IMR-90 (cell line): ENCODE measurements around the gene CCND1. TPM values are rescaled to one million over a fixed set of nuclear protein-coding genes. Genes with fewer than 3 reads are reported as not detected.
A peak's percentile ranks its signal among the peaks of the same experiment; 100 is the strongest.

Experiments used
- ATAC-seq: fragments of 200-7000 bp; cut with Tn5 transposase; 2 replicates; pipeline ENCODE4 v1.9.1; 2020; ENCODE audit warnings: low read depth, mild to moderate bottlenecking, moderate library complexity
- BruUV-seq: library from RNA; stranded (reverse); fragments of 400-500 nt; replicated peaks from 2 replicates; lab custom pipeline; 2021; lab: Mats Ljungman, UMichigan
- CTCF ChIA-PET: fragments of 300-600 bp; formaldehyde crosslinking; extraction: SDS; loops from one replicate; lab custom pipeline; 2021; ENCODE audit warnings: antibody characterized with exemption; lab: Yijun Ruan, JAX
- POLR2A ChIA-PET: fragments of 300-600 bp; sonication (Branson Sonifier 250); formaldehyde crosslinking; loops from one replicate; lab custom pipeline; 2022; ENCODE audit warnings: antibody characterized with exemption; ENCODE audit not compliant: unreplicated experiment; lab: Charles Lee
- DNase-seq: peaks from one replicate; pipeline ENCODE4 v3.0.0; 2013
- H2AFZ ChIP-seq: replicated peaks from 2 replicates; pipeline ENCODE3; 2013; ENCODE audit warnings: low read length, mild to moderate bottlenecking; ENCODE audit not compliant: poor library complexity
- H2AK5ac ChIP-seq: 2 replicates; pipeline ENCODE4 v1.6.1; 2013; ENCODE audit warnings: low read depth, low read length, inconsistent platforms
- H2AK9ac ChIP-seq: replicated peaks from 2 replicates; pipeline ENCODE3; 2013; ENCODE audit warnings: mild to moderate bottlenecking, low read depth, low read length, moderate library complexity; ENCODE audit not compliant: poor library complexity
- H2BK120ac ChIP-seq: 2 replicates; pipeline ENCODE4 v1.6.1; 2013; ENCODE audit warnings: low read depth, low read length, inconsistent platforms
- H2BK15ac ChIP-seq: 3 replicates; pipeline ENCODE4 v1.6.1; 2013; ENCODE audit warnings: low read depth, low read length, inconsistent platforms
- H2BK20ac ChIP-seq: 2 replicates; pipeline ENCODE4 v1.6.1; 2013; ENCODE audit warnings: low read depth, mild to moderate bottlenecking, inconsistent platforms, low read length, moderate library complexity
- H2BK5ac ChIP-seq: 2 replicates; pipeline ENCODE4 v1.6.1; 2013; ENCODE audit warnings: mild to moderate bottlenecking, low read depth, low read length, inconsistent platforms; ENCODE audit not compliant: poor library complexity, severe bottlenecking
- H3K14ac ChIP-seq: replicated peaks from 2 replicates; pipeline ENCODE4 v1.6.1; 2013; ENCODE audit warnings: low read depth, low read length, inconsistent platforms
- H3K18ac ChIP-seq: 2 replicates; pipeline ENCODE4 v1.6.1; 2013; ENCODE audit warnings: low read depth, low read length, control low read depth
- H3K23ac ChIP-seq: 2 replicates; pipeline ENCODE4 v1.6.1; 2013; ENCODE audit warnings: low read depth, low read length, inconsistent platforms
- H3K27ac ChIP-seq: 2 replicates; pipeline ENCODE4 v1.5.1; 2013; ENCODE audit warnings: mild to moderate bottlenecking, control low read depth, low read length; ENCODE audit not compliant: insufficient read depth
- H3K27me3 ChIP-seq: 2 replicates; pipeline ENCODE4 v1.6.1; 2013; ENCODE audit warnings: low read length; ENCODE audit not compliant: control insufficient read depth, insufficient read depth
- H3K36me3 ChIP-seq: 2 replicates; pipeline ENCODE4 v1.6.1; 2013; ENCODE audit warnings: low read length, mixed read lengths; ENCODE audit not compliant: control insufficient read depth, insufficient read depth
- H3K4ac ChIP-seq: 2 replicates; pipeline ENCODE4 v1.6.1; 2013; ENCODE audit warnings: low read depth, low read length, inconsistent platforms
- H3K4me1 ChIP-seq: 2 replicates; pipeline ENCODE4 v1.6.1; 2013; ENCODE audit warnings: low read length, mixed read lengths; ENCODE audit not compliant: control insufficient read depth, insufficient read depth
- H3K4me2 ChIP-seq: 2 replicates; pipeline ENCODE4 v1.6.1; 2013; ENCODE audit warnings: low read depth, mild to moderate bottlenecking, control low read depth, low read length, moderate library complexity
- H3K4me3 ChIP-seq: 2 replicates; pipeline ENCODE4 v1.5.1; 2013; ENCODE audit warnings: low read depth, mild to moderate bottlenecking, control low read depth, low read length, moderate library complexity; ENCODE audit not compliant: insufficient read depth
- H3K56ac ChIP-seq: 2 replicates; pipeline ENCODE4 v1.6.1; 2013; ENCODE audit warnings: low read length, inconsistent platforms; ENCODE audit not compliant: insufficient read depth; ENCODE audit errors: extremely low read depth
- H3K79me1 ChIP-seq, 2 experiments: 2 replicates each; pipeline ENCODE4 v1.6.1; 2013; ENCODE audit warnings: low read length in 2 of 2, inconsistent platforms in 1 of 2, low read depth in 1 of 2
- H3K9ac ChIP-seq: 2 replicates; pipeline ENCODE4 v1.6.1; 2013; ENCODE audit warnings: low read depth, low read length, control low read depth
- H3K9me1 ChIP-seq: 2 replicates; pipeline ENCODE4 v1.6.1; 2013; ENCODE audit warnings: low read length, inconsistent platforms; ENCODE audit not compliant: insufficient read depth
- H3K9me3 ChIP-seq: 2 replicates; pipeline ENCODE4 v1.6.1; 2013; ENCODE audit warnings: low read length; ENCODE audit not compliant: control insufficient read depth, insufficient read depth
- H4K20me1 ChIP-seq: 2 replicates; pipeline ENCODE4 v1.6.1; 2013; ENCODE audit warnings: low read length, inconsistent platforms; ENCODE audit not compliant: insufficient read depth
- H4K5ac ChIP-seq: 2 replicates; pipeline ENCODE4 v1.6.1; 2013; ENCODE audit warnings: mild to moderate bottlenecking, low read depth, low read length, control low read depth
- H4K8ac ChIP-seq, 2 experiments: 2 replicates each; pipeline ENCODE4 v1.6.1; 2013; ENCODE audit warnings: low read depth in 2 of 2, low read length in 2 of 2, control low read depth in 1 of 2, inconsistent platforms in 1 of 2
- H4K91ac ChIP-seq: 2 replicates; pipeline ENCODE4 v1.6.1; 2013; ENCODE audit warnings: low read depth, low read length, inconsistent platforms; ENCODE audit not compliant: insufficient read depth
- MAFK ChIP-seq: IDR thresholded peaks from 2 replicates; pipeline ENCODE4 v1.6.1; 2012; ENCODE audit warnings: low read depth, low read length, improper control_type of control experiment
- RAD21 ChIP-seq: IDR thresholded peaks from 2 replicates; pipeline ENCODE4 v1.6.1; 2012; ENCODE audit warnings: low read length, improper control_type of control experiment
- USF2 ChIP-seq: fragments of 150-350 bp; IDR thresholded peaks from 2 replicates; pipeline ENCODE4 v1.6.1; 2017; ENCODE audit warnings: mild to moderate bottlenecking, antibody characterized with exemption, low read length, low read depth
- WGBS, 2 experiments: methylation state at CpG; one replicate each; pipeline versions ENCODE4 v1.1.5 to v1.1.7; 2013; ENCODE audit warnings: missing lambda C conversion rate in 2 of 2; ENCODE audit not compliant: insufficient read length in 1 of 2; ENCODE audit errors: extremely low coverage in 2 of 2; 5-methylcytosine and 5-hydroxymethylcytosine counted together
- dilution Hi-C: fragments of 300-500 bp; cut with HindIII; formaldehyde crosslinking; loops from one replicate; pipeline ENCODE4 v1.14.3; 2018; ENCODE audit warnings: low sequenced_read_pairs; ENCODE audit not compliant: unreplicated experiment
- in situ Hi-C: fragments of 300-500 bp; cut with MboI; formaldehyde crosslinking; loops from 3 replicates; pipeline ENCODE4 v1.14.3; 2019; ENCODE audit warnings: low sequenced_read_pairs, inconsistent platforms, mixed read lengths
- intact Hi-C: fragments of 100-400 bp; cut with micrococcal nuclease; formaldehyde crosslinking; loops from 2 replicates; pipeline ENCODE4 v1.10.0; 2022
- polyA plus RNA-seq, 3 experiments: library from polyadenylated mRNA; depleted of rRNA; stranded (reverse); fragments of >200 nt; gene quantifications; 2 replicates each; pipeline ENCODE4 v1.2.3, GENCODE V29; 2012; ENCODE audit warnings: low replicate concordance in 1 of 3
- total RNA-seq: library from RNA; depleted of rRNA; stranded (reverse); fragments of >200 nt; gene quantifications from 2 replicates; pipeline ENCODE4 v1.2.3, GENCODE V29; 2012

The CCND1 gene
- total and polyA plus RNA-seq, 2 of the 4 experiments (the other 2 are of a cell fraction): 481 to 748 TPM

DNA sequence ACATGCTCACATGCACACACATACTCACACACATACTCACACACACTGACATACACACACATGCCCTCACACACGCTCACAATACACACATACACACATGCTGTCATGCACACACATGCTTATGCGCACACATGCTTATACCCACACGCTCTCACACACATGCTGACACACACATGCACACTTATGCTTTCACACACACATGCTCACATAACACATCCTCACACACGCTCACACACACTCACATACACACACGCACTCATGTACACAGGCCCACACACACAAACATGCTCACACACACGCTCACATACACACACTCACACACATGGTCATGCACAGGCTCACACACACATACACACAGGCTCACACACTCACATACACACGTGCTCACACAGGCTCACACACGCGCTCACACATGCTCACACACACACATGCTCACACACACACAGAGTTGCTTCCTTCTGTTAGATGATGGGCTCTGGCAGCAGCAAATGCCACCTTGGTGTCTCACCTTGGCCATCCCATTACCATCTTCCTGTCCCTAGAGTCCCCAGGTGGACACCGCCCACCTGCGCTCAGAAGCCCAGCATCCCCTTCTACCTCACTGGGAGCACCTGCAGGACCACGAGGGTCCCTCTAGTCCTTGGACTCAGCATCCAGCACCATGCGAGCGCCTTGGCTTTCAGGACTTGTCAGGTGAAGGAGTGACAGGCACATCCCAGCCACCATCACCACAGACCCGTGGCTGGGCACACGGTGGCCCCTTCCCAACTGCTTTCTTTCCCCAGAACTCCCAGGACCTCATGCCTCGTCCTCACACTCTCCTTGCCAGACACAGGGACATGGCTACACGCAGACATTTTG lies 44.9 kb upstream of the CCND1 start (continued):
- TF ChIP-seq MAFK: no peak

- Histone ChIP-seq H3K4me3 (no peak overlapping the region), H2BK15ac (no peak overlapping the region; the same call in 2 of the 3 replicates), H3K4me2 (no peak overlapping the region), H3K14ac (no peak overlapping the region), H3K36me3 (no peaks in the 10 kb centered on the region), H3K27ac (no peak overlapping the region), H4K91ac (no peak overlapping the region), H2BK5ac (no peak overlapping the region), H3K27me3 (no peaks in the 10 kb centered on the region), H3K9me3 (peaks cover 2% of the 10 kb centered on the region; the same call in 1 of the 2 replicates), H3K23ac (no peak overlapping the region), H3K56ac (no peak overlapping the region), H2BK20ac (no peak overlapping the region), H2AK9ac (no peak overlapping the region), H2BK120ac (no peak overlapping the region), H3K9ac (no peak overlapping the region), H2AFZ (peak overlapping the region; percentile 37), H3K79me1 (no peaks in the 10 kb centered on the region), H4K20me1 (no peaks in the 10 kb centered on the region), H4K8ac (no peak overlapping the region), H3K18ac (no peak overlapping the region), H3K9me1 (peaks cover 10% of the 10 kb centered on the region), H4K5ac (no peak overlapping the region), H2AK5ac (no peak overlapping the region), H3K4me1 (no peaks in the 10 kb centered on the region), H3K4ac (peak overlapping the region; percentile 50)
- dilution Hi-C loops (no loop called here), intact Hi-C loops (no loop called here), in situ Hi-C loops (no loop called here)
- DNase-seq (no peak), ATAC-seq (no peak)
- WGBS, 2 experiments: 100% methylated on average over 2 of the region's 5 CpGs; no CpG with 5 or more reads in 1 of the 2 experiments
- BruUV-seq: no TSS peak
- no peak for TF ChIP-seq USF2
- TF ChIP-seq RAD21: 0 out of 2 replicates have a peak, but pooled peaks have one; percentile 12
- CTCF ChIA-PET: no interaction called here
- POLR2A ChIA-PET: no interaction called here
These were observed 42.8 kb upstream of the CCND1 start for GRCh38 chr11:69598147-69598546.
